Hematopoietic multipotent progenitor cell (in vitro differentiated cells): ENCODE measurements around the gene SHOX. TPM values are rescaled to one million over a fixed set of nuclear protein-coding genes. Genes with fewer than 3 reads are reported as not detected.
"Not testable (repeated sequence)": the region's sequence is repeated elsewhere in the genome, so short reads cannot be mapped to it uniquely, and the experiment has no call there.

Experiments
- DNase-seq, 3 donors: peaks; one replicate each; pipeline ENCODE4 v3.0.0-alpha.2; 2011 to 2015; ENCODE audit warnings: low read depth in 2 of 3, low spot score in 2 of 3
- total RNA-seq: library from RNA; depleted of rRNA; stranded (reverse); fragments of >200 nt; gene quantifications from one replicate; pipeline ENCODE4 v1.2.3, GENCODE V29; 2012

Gene SHOX
- total RNA-seq = not detected

GRCh38 chrX:630612-631496, at the start of gene SHOX:
TSS of gene SHOX (plus strand) at chrX:630791. CDS start at chrX:630898, 107 bp downstream.
- DNase-seq = no peak

GRCh38 chrX:581066-581465, 49.5 kb upstream of the SHOX start:
- no peak for DNase-seq

- DNase-seq = no peak
These were observed 48.8 kb upstream of the SHOX start for GRCh38 chrX:581720-582298.

GRCh38 chrX:584572-584971, 46.0 kb upstream of the SHOX start:
- no peak for DNase-seq

- DNase-seq = no peak
These were observed 45.3 kb upstream of the SHOX start for GRCh38 chrX:585115-585808.

- DNase-seq = no peak
These were observed 44.2 kb upstream of the SHOX start for GRCh38 chrX:586351-586750.

- DNase-seq = not testable (repeated sequence)
These were observed 41.3 kb upstream of the SHOX start for GRCh38 chrX:589261-589660.

GRCh38 chrX:590693-591404, 39.7 kb upstream of the SHOX start:
- no peak for DNase-seq

GRCh38 chrX:599837-600715, 30.5 kb upstream of the SHOX start:
- DNase-seq = no peak

- DNase-seq = not testable (repeated sequence)
These were observed 27.6 kb upstream of the SHOX start for GRCh38 chrX:603029-603428.

- not testable (repeated sequence) for DNase-seq
These were observed 26.0 kb upstream of the SHOX start for GRCh38 chrX:604616-605015.

- DNase-seq = not testable (repeated sequence)
These were observed 22.5 kb upstream of the SHOX start for GRCh38 chrX:608088-608487.

- no peak for DNase-seq
These were observed 16.5 kb upstream of the SHOX start for GRCh38 chrX:614136-614535.

- no peak for DNase-seq
These were observed 13.2 kb upstream of the SHOX start for GRCh38 chrX:617401-617800.

GRCh38 chrX:617891-618290, 12.7 kb upstream of the SHOX start:
- DNase-seq = no peak

- DNase-seq = not testable (repeated sequence)
These were observed 12.3 kb upstream of the SHOX start for GRCh38 chrX:618304-618703.

GRCh38 chrX:618761-619450, 11.7 kb upstream of the SHOX start:
- no peak for DNase-seq

- no peak for DNase-seq
These were observed 11.2 kb upstream of the SHOX start for GRCh38 chrX:619451-619811.

- no peak for DNase-seq
These were observed 10.6 kb upstream of the SHOX start for GRCh38 chrX:619812-620531.
